ENCODE measurements around the gene PLAC8. TPM values are rescaled to one million over a fixed set of nuclear protein-coding genes. Genes with fewer than 3 reads are reported as not detected.

PLAC8 gene
- total and polyA plus RNA-seq, 2 of the 8 experiments (the other 6 are each of a cell fraction or from before 2014, with no cell fraction given): 0.98 to 1.1 TPM

GRCh38 chr4:83046693-83047473 is 67.6 kb downstream of the PLAC8 start:
- POLR2A ChIA-PET (ENCODE audit: partially characterized antibody): interaction anchor here (2.7 kb wide), 1 partner anchor 12 kb away, joined by 9 read pairs; the partner anchor contains the start of gene COPS4
- TF ChIP-seq RXRA (IDR thresholded peaks at IDR 0.05; ENCODE audit: insufficient read depth, low read depth, low read length) (no peak), CHD1 (IDR thresholded peaks at IDR 0.05; ENCODE audit: low read depth, low read length) (no peak), RAD21 (IDR thresholded peaks at IDR 0.05 in 1 of 2, conservative IDR thresholded peaks at IDR 0.05 in 1 of 2; ENCODE audit: low read depth in 2 of 2, low read length in 2 of 2) (no peak), EP300 (IDR thresholded peaks at IDR 0.05; ENCODE audit: borderline replicate concordance in 1 of 2, low read depth in 2 of 2, low read length in 2 of 2) (no peak), CEBPB (IDR thresholded peaks at IDR 0.05; ENCODE audit: low read depth, low read length) (no peak), SIX5 (IDR thresholded peaks at IDR 0.05; ENCODE audit: low read depth, low read length) (no peak), SAP30 (IDR thresholded peaks at IDR 0.05; ENCODE audit: insufficient read depth, insufficient replicate concordance, low read length) (no peak), POU5F1 (IDR thresholded peaks at IDR 0.05; ENCODE audit: low read depth, low read length) (no peak), TAF1 (IDR thresholded peaks at IDR 0.05; ENCODE audit: low read depth, low read length) (no peak), SRF (IDR thresholded peaks at IDR 0.05; ENCODE audit: low read depth, low read length) (no peak), POLR2AphosphoS5 (IDR thresholded peaks at IDR 0.05; ENCODE audit: low read depth, low read length) (no peak), YY1 (IDR thresholded peaks at IDR 0.05; ENCODE audit: low read depth, low read length) (no peak)

More at GRCh38 chr4:83046693-83047473, 67.6 kb downstream of the PLAC8 start:
- no peak overlapping the region for H3K27ac ChIP-seq (ENCODE audit: low read depth, low read length)
- no peaks in the 10 kb centered on the region for H3K9me3 ChIP-seq (ENCODE audit: insufficient read depth in 2 of 2, low read depth in 1 of 2, low read length in 1 of 2)
- H2BK12ac ChIP-seq (ENCODE audit: low read depth, low read length): no peak overlapping the region
- no peaks in the 10 kb centered on the region for H3K23me2 ChIP-seq (ENCODE audit: low read depth, low read length)
- H4K5ac ChIP-seq (ENCODE audit: insufficient read length, low read depth, low read length): no peak overlapping the region
- CTCF ChIA-PET (ENCODE audit: partially characterized antibody): interaction anchor here (0.6 to 1.4 kb wide), 4 partner anchors 16 to 177 kb away, joined by 3 to 5 read pairs (median 3); no protein-coding TSS in a partner anchor
- H3K79me1 ChIP-seq (ENCODE audit: low read depth, low read length): no peaks in the 10 kb centered on the region; the same call in 1 of the 2 replicates
- 88% methylated on average over 8 of the region's 8 CpGs; no CpG with 5 or more reads in 1 of the 2 experiments for WGBS, 2 experiments (ENCODE audit: extremely low coverage in 1 of 2, insufficient coverage in 1 of 2, insufficient read length in 1 of 2, insufficient replicate concordance in 2 of 2, low coverage in 1 of 2, low lambda C conversion rate in 2 of 2, missing lambda C conversion rate in 1 of 2)
- no peak overlapping the region for H2BK20ac ChIP-seq (ENCODE audit: low read length)
- H3K36me3 ChIP-seq (ENCODE audit: control insufficient read depth in 2 of 4, insufficient read depth in 4 of 4, low read length in 3 of 4): peaks cover 0 to 3% (median 0%) of the 10 kb centered on the region in 4 experiments; a peak in 1 of 8 replicates
- H3K4me2 ChIP-seq (ENCODE audit: insufficient read depth in 1 of 2, low read depth in 2 of 2, low read length in 2 of 2): no peak overlapping the region
- H4K8ac ChIP-seq (ENCODE audit: extremely low read depth, insufficient read depth, low read length): no peak overlapping the region
- H2AFZ ChIP-seq (ENCODE audit: low read length): no peak overlapping the region
- peak overlapping the region in 1 of 4 experiments; percentile 34; a peak in 1 of 7 replicates for H3K9ac ChIP-seq (replicated peaks in 1 of 4; ENCODE audit: extremely low read depth in 1 of 4, low read depth in 3 of 4, low read length in 3 of 4)
- H3K18ac ChIP-seq (ENCODE audit: extremely low read depth, low read length): no peak overlapping the region
- no peak overlapping the region for H2BK15ac ChIP-seq (ENCODE audit: low read length)
- H2BK5ac ChIP-seq (ENCODE audit: low read depth, low read length): no peak overlapping the region
- DNase-seq (ENCODE audit: low read depth in 1 of 2, low spot score in 2 of 2): no peak
- no peak overlapping the region for H2AK5ac ChIP-seq (ENCODE audit: low read depth, low read length)
- H3K79me2 ChIP-seq (ENCODE audit: control insufficient read depth in 1 of 2, insufficient read depth in 2 of 2, low read length in 2 of 2): no peaks in the 10 kb centered on the region
- H3K14ac ChIP-seq (ENCODE audit: insufficient read length): no peak overlapping the region
- H3K27me3 ChIP-seq (replicated peaks in 1 of 4; ENCODE audit: control insufficient read depth in 3 of 4, extremely low read depth in 1 of 4, insufficient read depth in 3 of 4, low read length in 3 of 4): no peaks in the 10 kb centered on the region
- no peak overlapping the region for H3K23ac ChIP-seq (ENCODE audit: insufficient read length)
- no peak overlapping the region for H4K91ac ChIP-seq (replicated peaks; ENCODE audit: insufficient read length, low read length)
- no peak overlapping the region for H2BK120ac ChIP-seq (replicated peaks; ENCODE audit: low read depth, low read length)
- no peak for FAIRE-seq
- no peak overlapping the region for H3K4ac ChIP-seq (replicated peaks; ENCODE audit: insufficient read length, low read depth, low read length)
- no peaks in the 10 kb centered on the region for H3K4me1 ChIP-seq (replicated peaks in 1 of 4; ENCODE audit: control insufficient read depth in 3 of 4, insufficient read depth in 4 of 4, low read length in 3 of 4)
- H3K4me3 ChIP-seq (ENCODE audit: extremely low read depth in 1 of 4, insufficient read depth in 2 of 4, low read depth in 3 of 4, low read length in 4 of 4): no peak overlapping the region
- no peaks in the 10 kb centered on the region for H4K20me1 ChIP-seq (replicated peaks in 1 of 2; ENCODE audit: control insufficient read depth in 1 of 2, insufficient read depth in 2 of 2, low read length in 2 of 2)
- no peak overlapping the region for H3K56ac ChIP-seq (replicated peaks; ENCODE audit: insufficient read length, low read depth, low read length)
